Neural cell (in vitro differentiated cells): Measurements from ENCODE around the gene KLHL14.

Experiments used
- CTCF ChIP-seq: fragments of 450-650 bp; IDR thresholded peaks from 2 replicates; pipeline ENCODE4 v1.5.1; 2014; ENCODE audit warnings: antibody characterized with exemption, mild to moderate bottlenecking, moderate library complexity; ENCODE audit not compliant: poor library complexity, severe bottlenecking
- EP300 ChIP-seq: fragments of 450-650 bp; conservative IDR thresholded peaks from 2 replicates; pipeline ENCODE4 v1.6.1; 2014; ENCODE audit warnings: antibody characterized with exemption, mild to moderate bottlenecking, moderate library complexity; ENCODE audit not compliant: poor library complexity, severe bottlenecking
- EZH2 ChIP-seq: fragments of 200-600, 300-800 bp; shearing (Covaris generic), sonication (generic); IDR thresholded peaks from 2 replicates; pipeline ENCODE4 v1.6.1; 2014; ENCODE audit warnings: antibody characterized with exemption, low read length, borderline replicate concordance, mild to moderate bottlenecking; ENCODE audit not compliant: insufficient read depth, poor library complexity, severe bottlenecking
- MXI1 ChIP-seq: fragments of 450-650 bp; conservative IDR thresholded peaks from 2 replicates; pipeline ENCODE4 v1.6.1; 2014; ENCODE audit warnings: antibody characterized with exemption, mild to moderate bottlenecking; ENCODE audit not compliant: poor library complexity, severe bottlenecking
- POLR2AphosphoS5 ChIP-seq: IDR thresholded peaks from 2 replicates; pipeline ENCODE4 v1.6.1; 2012
- RAD21 ChIP-seq: fragments of 450-650 bp; conservative IDR thresholded peaks from 2 replicates; pipeline ENCODE4 v1.6.1; 2014; ENCODE audit warnings: antibody characterized with exemption, mild to moderate bottlenecking, moderate library complexity

- no peak for TF ChIP-seq CTCF
- TF ChIP-seq EZH2, result no peak
- no peak for TF ChIP-seq POLR2AphosphoS5
- no peak for TF ChIP-seq MXI1
- TF ChIP-seq RAD21, result no peak
- TF ChIP-seq EP300, result no peak
Observed at GRCh38 chr18:32812342-32812741, 39.5 kb upstream of the KLHL14 start.
